HepG2 (cell line): Measurements from ENCODE around the gene SPNS1. TPM values are rescaled to one million over a fixed set of nuclear protein-coding genes. Genes with fewer than 3 reads are reported as not detected.

Source experiments
- ATAC-seq: fragments of 200-7000 bp; cut with Tn5 transposase; 3 replicates; pipeline ENCODE4 v1.9.1; 2020; ENCODE audit warnings: mild to moderate bottlenecking, moderate library complexity
- BruUV-seq: library from RNA; stranded (reverse); fragments of 400-500 nt; replicated peaks from 2 replicates; lab custom pipeline; 2021; lab: Mats Ljungman, UMichigan
- CTCF ChIA-PET: fragments of 300-600 bp; formaldehyde crosslinking; extraction: SDS; loops from one replicate; lab custom pipeline; 2021; ENCODE audit warnings: low total read pairs, inconsistent platforms, low intra/inter-chr PET ratio; lab: Yijun Ruan, JAX
- POLR2A ChIA-PET: fragments of 350-600 bp; sonication (Branson Sonifier 250); formaldehyde crosslinking; loops from one replicate; lab custom pipeline; 2020; ENCODE audit warnings: antibody characterized with exemption, inconsistent platforms; lab: Yijun Ruan, JAX
- DNase-seq: peaks from one replicate; pipeline ENCODE4 v3.0.0-alpha.2; 2015; ENCODE audit warnings: low spot score
- FAIRE-seq: peaks from 3 replicates; lab custom pipeline; 2011; peaks lifted over from hg19 to GRCh38; lab: Jason Lieb, UNC
- H2AFZ ChIP-seq: one replicate; pipeline ENCODE4 v1.6.1; 2011; ENCODE audit warnings: low read length, inconsistent platforms
- H3K27ac ChIP-seq: fragments of 300-600 bp; 3 replicates; pipeline ENCODE4 v1.8.0; 2011; ENCODE audit warnings: mixed run types, mild to moderate bottlenecking, mixed read lengths, low read length, inconsistent platforms; ENCODE audit not compliant: insufficient read depth; ENCODE audit errors: extremely low read length
- H3K27me3 ChIP-seq, 2 experiments: fragments of 200-600 bp in 1 of 2; 2 replicates in 1 of 2; 3 replicates in 1 of 2; pipeline versions ENCODE4 v1.6.0 to v1.8.0; 2011; ENCODE audit warnings: low read length in 2 of 2, mild to moderate bottlenecking in 2 of 2, moderate library complexity in 2 of 2, inconsistent platforms in 1 of 2; ENCODE audit not compliant: insufficient read depth in 2 of 2, control insufficient read depth in 1 of 2
- H3K36me3 ChIP-seq, 2 experiments: fragments of 200-600 bp in 1 of 2; replicated peaks in 1 of 2; 2 replicates in 1 of 2; 3 replicates in 1 of 2; pipeline versions ENCODE4 v1.5.1 to v1.8.0; 2011; ENCODE audit warnings: low read length in 2 of 2, inconsistent platforms in 1 of 2; ENCODE audit not compliant: insufficient read depth in 2 of 2, control insufficient read depth in 1 of 2
- H3K4me1 ChIP-seq: 2 replicates; pipeline ENCODE4 v1.5.1; 2012; ENCODE audit warnings: low read length, inconsistent platforms; ENCODE audit not compliant: insufficient read depth
- H3K4me2 ChIP-seq: 2 replicates; pipeline ENCODE4 v1.6.0; 2011; ENCODE audit warnings: low read depth, low read length, inconsistent platforms
- H3K4me3 ChIP-seq, 3 experiments: fragments of 200-600 bp in 1 of 3; sonication (generic), shearing (Covaris generic) in 1 of 3; replicated peaks in 1 of 3; 2 replicates each; pipeline ENCODE4 v1.5.1; 2011 to 2016; ENCODE audit warnings: low read length in 3 of 3, inconsistent platforms in 2 of 3, low read depth in 2 of 3, mild to moderate bottlenecking in 2 of 3, control low read depth in 1 of 3, mixed read lengths in 1 of 3; ENCODE audit not compliant: insufficient read depth in 1 of 3
- H3K79me2 ChIP-seq: one replicate; pipeline ENCODE4 v1.6.1; 2011; ENCODE audit warnings: low read length, inconsistent platforms; ENCODE audit not compliant: insufficient read depth
- H3K9ac ChIP-seq: 2 replicates; pipeline ENCODE4 v1.6.0; 2011; ENCODE audit warnings: mild to moderate bottlenecking, low read depth, low read length, inconsistent platforms; ENCODE audit not compliant: insufficient read depth
- H3K9me3 ChIP-seq: 2 replicates; pipeline ENCODE4 v1.5.1; 2012; ENCODE audit warnings: mild to moderate bottlenecking, low read length
- H4K20me1 ChIP-seq: 2 replicates; pipeline ENCODE4 v1.6.0; 2011; ENCODE audit warnings: inconsistent platforms, mild to moderate bottlenecking, low read length, moderate library complexity; ENCODE audit not compliant: insufficient read depth
- ATF5 ChIP-seq: sonication (generic); formaldehyde crosslinking; IDR thresholded peaks from 2 replicates; pipeline ENCODE4 v1.4.0; 2020; ENCODE audit warnings: mild to moderate bottlenecking, low read depth, missing genetic modification reagents
- HNRNPH1 ChIP-seq: fragments of 200-400 bp; formaldehyde crosslinking; optimal IDR thresholded peaks from 2 replicates; pipeline ENCODE3; 2017; ENCODE audit warnings: mild to moderate bottlenecking, low read depth, low read length
- MAFG ChIP-seq: sonication (generic); formaldehyde crosslinking; IDR thresholded peaks from 2 replicates; pipeline ENCODE4 v1.5.1; 2020; ENCODE audit warnings: mild to moderate bottlenecking, missing genetic modification reagents
- THAP9 ChIP-seq: sonication (generic); formaldehyde crosslinking; IDR thresholded peaks from 2 replicates; pipeline ENCODE4; 2020; ENCODE audit warnings: missing genetic modification reagents, mild to moderate bottlenecking, borderline replicate concordance
- ZNF329 ChIP-seq: sonication (generic); formaldehyde crosslinking; IDR thresholded peaks from 2 replicates; pipeline ENCODE4 v1.9.0; 2021; ENCODE audit warnings: low read depth, mild to moderate bottlenecking, missing genetic modification reagents
- WGBS: methylation state at CpG from one replicate; pipeline ENCODE4 v1.1.6; 2017; ENCODE audit warnings: low lambda C conversion rate; 5-methylcytosine and 5-hydroxymethylcytosine counted together
- in situ Hi-C: cut with HindIII; loops from 2 replicates; pipeline ENCODE4 v1.10.0; 2017; ENCODE audit warnings: low pct_unique_long_range_greater_than_20kb; ENCODE audit not compliant: extremely low pct_ligation_motif_present
- intact Hi-C: fragments of 100-400 bp; cut with micrococcal nuclease; formaldehyde crosslinking; loops from one replicate; pipeline ENCODE4 v1.10.0; 2022; ENCODE audit not compliant: unreplicated experiment
- polyA plus RNA-seq, 8 experiments: library from polyadenylated mRNA; depleted of rRNA in 3 of 8; stranded (reverse) in 7 of 8; unstranded in 1 of 8; fragments of >200 nt; fragmentation: Illumina TruSeq in 4 of 8; extraction: Trizol in 4 of 8; gene quantifications; 2 replicates each; pipeline versions ENCODE4 v1.2.1 to v1.2.3, GENCODE V29; 2011 to 2016; ENCODE audit warnings: low read depth in 4 of 8, missing spikeins in 1 of 8, mixed read lengths in 1 of 8; ENCODE audit not compliant: insufficient read depth in 1 of 8
- total RNA-seq, 5 experiments: library from RNA; depleted of rRNA; stranded (reverse); fragments of >200 nt; fragmentation: Illumina TruSeq; extraction: Trizol; gene quantifications; 2 replicates each; pipeline ENCODE4 v1.2.3, GENCODE V29; 2016; ENCODE audit warnings: low read depth in 1 of 5

SPNS1 gene
- total and polyA plus RNA-seq, 2 of the 13 experiments (the other 11 are each of a cell fraction or from before 2014, with no cell fraction given) = 25.6 to 38.8 TPM

- CTCF ChIA-PET = interaction anchor here (1.0 kb wide), 1 partner anchor 35 kb away, joined by 3 read pairs; no protein-coding TSS in a partner anchor
- Histone ChIP-seq H3K27ac (no peak overlapping the region), H2AFZ (no peak overlapping the region), H3K27me3 (no peaks in the 10 kb centered on the region), H4K20me1 (no peaks in the 10 kb centered on the region; the same call in 1 of the 2 replicates), H3K79me2 (peaks cover 5% of the 10 kb centered on the region), H3K9me3 (no peaks in the 10 kb centered on the region), H3K4me3 (no peak overlapping the region)
- intact Hi-C loops = no loop called here
- ATAC-seq = no peak
- no peak for DNase-seq
- in situ Hi-C loops = no loop called here
- TF ChIP-seq HNRNPH1 (no peak), ATF5 (CRISPR knock-in tag) (no peak), ZNF329 (CRISPR knock-in tag) (peak; percentile 77), THAP9 (CRISPR knock-in tag) (no peak), MAFG (no peak)
- TF ChIP-seq, all 625 proteins: peak for 1
- peaks cover 24 to 51% of the 10 kb centered on the region in 2 experiments for H3K36me3 ChIP-seq
- FAIRE-seq = no peak
- H3K9ac ChIP-seq = no peak overlapping the region
- no TSS peak for BruUV-seq
- POLR2A ChIA-PET = no interaction called here
- H3K4me1 ChIP-seq = peaks cover 9% of the 10 kb centered on the region
- 96% methylated on average over 7 of the region's 7 CpGs for WGBS
- H3K4me2 ChIP-seq = no peak overlapping the region
Observed at GRCh38 chr16:28980929-28981328, 6.4 kb downstream of the SPNS1 start.
